ENCODE data around the gene SMARCAD1.

SMARCAD1 gene

DNA sequence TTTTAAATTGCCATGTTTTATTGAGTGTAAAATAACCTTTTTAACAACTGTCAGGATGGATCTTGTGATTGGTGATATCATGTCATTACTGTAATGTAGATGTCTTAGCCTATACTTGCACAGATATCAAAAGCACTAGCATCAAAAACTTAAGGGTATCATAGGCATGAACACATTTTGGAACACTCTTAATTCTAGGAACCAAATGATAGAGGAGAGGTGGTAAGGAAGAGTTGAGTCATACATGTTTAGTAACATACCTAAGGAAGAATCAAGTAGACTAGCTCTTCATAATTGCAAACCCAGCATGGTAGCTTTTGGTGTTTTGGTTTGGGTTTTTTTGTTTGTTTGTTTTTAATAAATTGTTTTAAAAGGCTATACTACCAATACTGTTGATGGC, 43.4 kb downstream of the SMARCAD1 start:
- Histone ChIP-seq H3K27ac (ENCODE audit: extremely low read depth, low read depth, low read length) (no peak overlapping the region), H3K4me3 (ENCODE audit: low read depth, low read length) (no peak overlapping the region), H3K36me3 (ENCODE audit: control insufficient read depth in 2 of 2, insufficient read depth in 1 of 2, low read length in 2 of 2) (peaks cover 5 to 42% of the 10 kb centered on the region in 2 experiments; a peak in 2 of 3 replicates), H3K9me3 (ENCODE audit: control insufficient read depth, insufficient read depth, low read depth, low read length) (no peaks in the 10 kb centered on the region), H3K4me1 (ENCODE audit: control insufficient read depth, insufficient read depth, low read length) (no peaks in the 10 kb centered on the region)
- TF ChIP-seq, protein P1, sequence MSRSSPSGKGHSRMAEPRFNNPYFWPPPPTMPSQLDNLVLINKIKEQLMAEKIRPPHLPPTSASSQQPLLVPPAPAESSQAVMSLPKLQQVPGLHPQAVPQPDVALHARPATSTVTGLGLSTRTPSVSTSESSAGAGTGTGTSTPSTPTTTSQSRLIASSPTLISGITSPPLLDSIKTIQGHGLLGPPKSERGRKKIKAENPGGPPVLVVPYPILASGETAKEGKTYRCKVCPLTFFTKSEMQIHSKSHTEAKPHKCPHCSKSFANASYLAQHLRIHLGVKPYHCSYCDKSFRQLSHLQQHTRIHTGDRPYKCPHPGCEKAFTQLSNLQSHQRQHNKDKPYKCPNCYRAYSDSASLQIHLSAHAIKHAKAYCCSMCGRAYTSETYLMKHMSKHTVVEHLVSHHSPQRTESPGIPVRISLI (tag by site-specific recombination; IDR thresholded peaks at IDR 0.05), result no peak
- TF ChIP-seq ZBTB48 (tag by site-specific recombination; IDR thresholded peaks at IDR 0.05) (no peak), SCRT1 (tag by site-specific recombination; IDR thresholded peaks at IDR 0.05; ENCODE audit: borderline replicate concordance) (no peak), ZNF792 (tag by site-specific recombination; IDR thresholded peaks at IDR 0.05) (no peak), KLF9 (tag by site-specific recombination; IDR thresholded peaks at IDR 0.05; ENCODE audit: low read depth) (no peak), MEIS1 (CRISPR knock-in tag; IDR thresholded peaks at IDR 0.05; ENCODE audit: borderline replicate concordance) (no peak)
- ChIA-PET CTCF (no interaction called here), POLR2A (no interaction called here)

DNA sequence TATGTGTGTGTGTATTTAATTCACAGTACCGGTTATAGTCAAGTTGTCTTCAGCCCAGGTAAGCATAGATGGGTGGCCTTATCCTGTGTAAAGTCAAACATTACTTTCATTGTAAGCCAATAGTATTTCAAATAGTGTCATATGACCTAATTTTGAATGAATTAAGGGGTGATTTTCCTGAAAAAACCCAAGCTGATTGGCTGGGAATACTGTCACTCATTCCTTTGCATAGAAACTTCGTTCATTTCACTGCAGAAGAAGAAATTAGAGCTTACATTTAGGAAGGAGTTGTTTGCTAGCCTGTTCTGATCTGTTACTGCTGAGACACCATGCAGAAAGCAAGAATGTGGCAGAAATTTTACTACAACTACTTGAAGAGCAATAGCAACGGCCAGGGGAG, 45.4 kb downstream of the SMARCAD1 start:
- ChIA-PET CTCF (no interaction called here), POLR2A (no interaction called here)
- TF ChIP-seq, protein P2, sequence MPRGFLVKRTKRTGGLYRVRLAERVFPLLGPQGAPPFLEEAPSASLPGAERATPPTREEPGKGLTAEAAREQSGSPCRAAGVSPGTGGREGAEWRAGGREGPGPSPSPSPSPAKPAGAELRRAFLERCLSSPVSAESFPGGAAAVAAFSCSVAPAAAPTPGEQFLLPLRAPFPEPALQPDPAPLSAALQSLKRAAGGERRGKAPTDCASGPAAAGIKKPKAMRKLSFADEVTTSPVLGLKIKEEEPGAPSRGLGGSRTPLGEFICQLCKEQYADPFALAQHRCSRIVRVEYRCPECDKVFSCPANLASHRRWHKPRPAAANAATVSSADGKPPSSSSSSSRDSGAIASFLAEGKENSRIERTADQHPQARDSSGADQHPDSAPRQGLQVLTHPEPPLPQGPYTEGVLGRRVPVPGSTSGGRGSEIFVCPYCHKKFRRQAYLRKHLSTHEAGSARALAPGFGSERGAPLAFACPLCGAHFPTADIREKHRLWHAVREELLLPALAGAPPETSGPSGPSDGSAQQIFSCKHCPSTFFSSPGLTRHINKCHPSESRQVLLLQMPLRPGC (tag by site-specific recombination; IDR thresholded peaks at IDR 0.05), result no peak
- no peak for TF ChIP-seq ZNF133 (tag by site-specific recombination; IDR thresholded peaks at IDR 0.05)
- TF ChIP-seq, protein P3, sequence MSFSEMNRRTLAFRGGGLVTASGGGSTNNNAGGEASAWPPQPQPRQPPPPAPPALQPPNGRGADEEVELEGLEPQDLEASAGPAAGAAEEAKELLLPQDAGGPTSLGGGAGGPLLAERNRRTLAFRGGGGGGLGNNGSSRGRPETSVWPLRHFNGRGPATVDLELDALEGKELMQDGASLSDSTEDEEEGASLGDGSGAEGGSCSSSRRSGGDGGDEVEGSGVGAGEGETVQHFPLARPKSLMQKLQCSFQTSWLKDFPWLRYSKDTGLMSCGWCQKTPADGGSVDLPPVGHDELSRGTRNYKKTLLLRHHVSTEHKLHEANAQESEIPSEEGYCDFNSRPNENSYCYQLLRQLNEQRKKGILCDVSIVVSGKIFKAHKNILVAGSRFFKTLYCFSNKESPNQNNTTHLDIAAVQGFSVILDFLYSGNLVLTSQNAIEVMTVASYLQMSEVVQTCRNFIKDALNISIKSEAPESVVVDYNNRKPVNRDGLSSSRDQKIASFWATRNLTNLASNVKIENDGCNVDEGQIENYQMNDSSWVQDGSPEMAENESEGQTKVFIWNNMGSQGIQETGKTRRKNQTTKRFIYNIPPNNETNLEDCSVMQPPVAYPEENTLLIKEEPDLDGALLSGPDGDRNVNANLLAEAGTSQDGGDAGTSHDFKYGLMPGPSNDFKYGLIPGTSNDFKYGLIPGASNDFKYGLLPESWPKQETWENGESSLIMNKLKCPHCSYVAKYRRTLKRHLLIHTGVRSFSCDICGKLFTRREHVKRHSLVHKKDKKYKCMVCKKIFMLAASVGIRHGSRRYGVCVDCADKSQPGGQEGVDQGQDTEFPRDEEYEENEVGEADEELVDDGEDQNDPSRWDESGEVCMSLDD (tag by site-specific recombination; IDR thresholded peaks at IDR 0.05), result no peak
- no peak for TF ChIP-seq ZNF398 (tag by site-specific recombination; IDR thresholded peaks at IDR 0.05)
- H3K4me3 ChIP-seq (ENCODE audit: low read depth, low read length), result no peak overlapping the region
- no peaks in the 10 kb centered on the region for H3K9me3 ChIP-seq (ENCODE audit: control insufficient read depth, insufficient read depth, low read depth, low read length)
- H3K4me1 ChIP-seq (ENCODE audit: control insufficient read depth, insufficient read depth, low read length), result no peaks in the 10 kb centered on the region
- H3K27ac ChIP-seq (ENCODE audit: extremely low read depth, low read depth, low read length), result no peak overlapping the region
- peaks cover 5 to 30% of the 10 kb centered on the region in 2 experiments for H3K36me3 ChIP-seq (ENCODE audit: control insufficient read depth in 2 of 2, insufficient read depth in 1 of 2, low read length in 2 of 2)

GRCh38 chr4:94256144-94256783, 48.6 kb downstream of the SMARCAD1 start:
- ChIA-PET CTCF (interaction anchor here (0.6 to 0.7 kb wide), 2 partner anchors 67 to 437 kb away, joined by 3 read pairs; no protein-coding TSS in a partner anchor), POLR2A (no interaction called here)
- Histone ChIP-seq H3K9me3 (ENCODE audit: control insufficient read depth, insufficient read depth, low read depth, low read length) (no peaks in the 10 kb centered on the region), H3K27ac (ENCODE audit: extremely low read depth, low read depth, low read length) (no peak overlapping the region), H3K36me3 (ENCODE audit: control insufficient read depth in 2 of 2, insufficient read depth in 1 of 2, low read length in 2 of 2) (peaks cover 0 to 22% of the 10 kb centered on the region in 2 experiments), H3K4me1 (ENCODE audit: control insufficient read depth, insufficient read depth, low read length) (no peaks in the 10 kb centered on the region), H3K4me3 (ENCODE audit: low read depth, low read length) (no peak overlapping the region)
- TF ChIP-seq SCRT2 (tag by site-specific recombination; IDR thresholded peaks at IDR 0.05) (peak; percentile 93), ZNF214 (tag by site-specific recombination; IDR thresholded peaks at IDR 0.05; ENCODE audit: borderline replicate concordance) (no peak), SCRT1 (tag by site-specific recombination; IDR thresholded peaks at IDR 0.05; ENCODE audit: borderline replicate concordance) (peak; percentile 90), ZNF677 (tag by site-specific recombination; IDR thresholded peaks at IDR 0.05) (no peak), ZNF274 (IDR thresholded peaks at IDR 0.05; ENCODE audit: low read length) (no peak), ZNF274 (tag by site-specific recombination; IDR thresholded peaks at IDR 0.05; ENCODE audit: borderline replicate concordance) (no peak)
